Activated naive CD4-positive, alpha-beta T cell treated with anti-CD3 and anti-CD28 coated beads for 36 hours (primary cell): Measurements from ENCODE around the gene MIF4GD. TPM values are rescaled to one million over a fixed set of nuclear protein-coding genes. Genes with fewer than 3 reads are reported as not detected.

ENCODE experiments used
- CTCF ChIA-PET: fragments of 350-600 bp; sonication (Branson Sonifier 250); formaldehyde crosslinking; loops from one replicate; lab custom pipeline; 2021; ENCODE audit warnings: antibody characterized with exemption; lab: Charles Lee
- DNase-seq: peaks from one replicate; pipeline ENCODE4 v3.0.0-alpha.2; 2020
- H3K27ac Mint-ChIP-seq: one replicate; pipeline ENCODE4 v1.8.0; 2021; ENCODE audit warnings: mild to moderate bottlenecking, mixed read lengths
- H3K27me3 Mint-ChIP-seq: one replicate; pipeline ENCODE4 v1.8.0; 2021; ENCODE audit warnings: low read depth, mixed read lengths
- H3K36me3 Mint-ChIP-seq: one replicate; pipeline ENCODE4 v1.8.0; 2021; ENCODE audit warnings: low read depth, mixed read lengths
- H3K4me1 Mint-ChIP-seq: one replicate; pipeline ENCODE4 v1.8.0; 2021; ENCODE audit warnings: low read depth, mixed read lengths
- H3K4me3 Mint-ChIP-seq: one replicate; pipeline ENCODE4 v1.8.0; 2021; ENCODE audit warnings: mild to moderate bottlenecking, moderate library complexity, mixed read lengths
- H3K9me3 Mint-ChIP-seq: one replicate; pipeline ENCODE4 v1.8.0; 2021; ENCODE audit warnings: mixed read lengths
- intact Hi-C: fragments of 100-400 bp; cut with micrococcal nuclease; formaldehyde crosslinking; loops from one replicate; pipeline ENCODE4 v1.15.1; 2023
- total RNA-seq, 2 experiments: library from RNA; stranded (reverse); gene quantifications; one replicate each; pipeline ENCODE4 v1.2.3, GENCODE V29; 2021

Gene MIF4GD
- total RNA-seq, 2 experiments from 2014 or later = 43.4 to 45.3 TPM

DNA sequence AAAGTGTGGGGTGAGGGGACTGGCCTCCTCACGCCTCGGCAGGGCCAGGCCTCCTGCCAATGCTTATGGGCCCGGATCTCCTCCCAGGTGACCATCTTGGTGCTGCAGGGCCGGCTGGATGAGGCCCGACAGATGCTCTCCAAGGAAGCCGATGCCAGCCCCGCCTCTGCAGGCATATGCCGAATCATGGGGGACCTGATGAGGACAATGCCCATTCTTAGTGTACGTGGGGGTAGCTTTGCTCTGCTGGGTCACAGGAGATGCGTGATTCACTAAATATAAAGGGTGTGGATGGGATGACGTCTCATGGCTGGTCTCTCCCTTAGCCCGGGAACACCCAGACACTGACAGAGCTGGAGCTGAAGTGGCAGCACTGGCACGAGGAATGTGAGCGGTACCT lies 46.0 kb downstream of the MIF4GD start:
- Mint-ChIP-seq H3K4me3 (no peak overlapping the region), H3K27me3 (no peaks in the 10 kb centered on the region), H3K36me3 (peaks cover 31% of the 10 kb centered on the region), H3K9me3 (no peaks in the 10 kb centered on the region), H3K4me1 (peaks cover 8% of the 10 kb centered on the region), H3K27ac (no peak overlapping the region)
- DNase-seq = no peak
- intact Hi-C loops = no loop called here
- CTCF ChIA-PET = interaction anchor here (0.9 kb wide), 1 partner anchor 190 kb away, joined by 3 read pairs; no protein-coding TSS in a partner anchor

DNA sequence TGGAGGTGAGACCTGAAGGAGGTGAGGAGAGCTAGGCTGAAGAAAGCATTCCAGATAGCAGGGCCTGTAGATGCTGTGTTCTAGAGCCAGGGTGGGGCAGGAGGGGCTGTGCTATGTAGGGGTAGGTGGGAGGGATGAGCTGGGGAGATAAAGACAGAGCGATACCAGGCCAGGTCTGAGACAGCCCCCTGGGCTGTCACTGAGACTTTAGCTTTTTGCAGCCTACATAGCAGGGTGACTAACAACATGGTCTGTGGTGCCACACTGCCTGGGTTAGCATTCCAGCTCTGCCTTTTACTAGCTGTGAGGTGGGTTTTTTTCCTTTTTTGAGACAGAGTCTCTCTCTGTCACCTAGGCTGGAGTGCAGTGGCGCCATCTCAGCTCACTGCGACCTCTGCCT lies 51.2 kb downstream of the MIF4GD start:
- H3K36me3 Mint-ChIP-seq = peaks cover 40% of the 10 kb centered on the region

DNA sequence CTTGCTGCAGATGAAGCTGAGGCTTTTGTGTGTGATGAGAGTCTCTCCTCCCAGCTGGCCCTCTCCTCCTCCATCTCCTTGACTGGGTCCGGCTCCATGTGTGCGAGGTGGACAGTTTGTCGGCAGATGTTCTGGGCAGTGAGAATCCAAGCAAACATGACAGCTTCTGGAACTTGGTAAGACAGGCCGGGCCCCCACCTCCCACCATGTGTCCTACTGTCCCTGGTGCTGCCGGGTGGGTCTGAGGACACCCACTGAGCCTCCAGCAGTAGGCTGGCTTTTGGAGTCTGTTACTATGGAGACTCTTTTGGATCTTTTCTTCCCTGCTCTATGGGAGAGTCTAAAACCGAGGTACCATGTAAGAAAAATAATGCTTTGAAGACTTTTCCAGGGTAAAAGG lies 52.9 kb downstream of the MIF4GD start:
- no peaks in the 10 kb centered on the region for H3K9me3 Mint-ChIP-seq
- CTCF ChIA-PET = interaction anchor here (1.0 kb wide), 1 partner anchor 104 kb away, joined by 4 read pairs; no protein-coding TSS in a partner anchor
- no peaks in the 10 kb centered on the region for H3K4me1 Mint-ChIP-seq
- no peak overlapping the region for H3K27ac Mint-ChIP-seq
- H3K27me3 Mint-ChIP-seq = no peaks in the 10 kb centered on the region
- no peak for DNase-seq
- intact Hi-C loops = no loop called here
- no peak overlapping the region for H3K4me3 Mint-ChIP-seq
- peaks cover 39% of the 10 kb centered on the region for H3K36me3 Mint-ChIP-seq

More for the DNA sequence above, 51.2 kb downstream of the MIF4GD start:
- no peak overlapping the region for H3K27ac Mint-ChIP-seq
- H3K9me3 Mint-ChIP-seq = no peaks in the 10 kb centered on the region
- intact Hi-C loops = no loop called here
- CTCF ChIA-PET = interaction anchor here (1.1 to 1.7 kb wide), 2 partner anchors 18 kb away, joined by 3 to 8 read pairs; no protein-coding TSS in a partner anchor
- H3K4me1 Mint-ChIP-seq = no peaks in the 10 kb centered on the region
- no peaks in the 10 kb centered on the region for H3K27me3 Mint-ChIP-seq
- H3K4me3 Mint-ChIP-seq = no peak overlapping the region
- no peak for DNase-seq

Other genes with a start within 250 kb of the MIF4GD start
- 100 to 1,000 TPM; 227 to 249 TPM for gene ATP5PD, start 224.3 kb downstream of the MIF4GD start, total RNA-seq
- gene KCTD2, start 224.0 kb downstream of the MIF4GD start, total RNA-seq = 10 to 100 TPM; 18.7 to 20.8 TPM
- 1 to 10 TPM; 2.5 to 3.1 TPM for gene SLC16A5, start 183.3 kb downstream of the MIF4GD start, total RNA-seq
- 1 to 10 TPM; 3.8 to 4.9 TPM for gene ARMC7, start 161.3 kb downstream of the MIF4GD start, total RNA-seq
- gene NT5C, start 139.5 kb downstream of the MIF4GD start, total RNA-seq = 10 to 100 TPM; 49.7 to 55.2 TPM
- gene JPT1, start 116.7 kb downstream of the MIF4GD start, total RNA-seq = 100 to 1,000 TPM; 242 to 258 TPM
- gene SUMO2, start 88.3 kb downstream of the MIF4GD start, total RNA-seq = 100 to 1,000 TPM; 633 to 688 TPM
- 100 to 1,000 TPM; 112 to 116 TPM for gene NUP85, start 65.6 kb downstream of the MIF4GD start, total RNA-seq
- 10 to 100 TPM; 65.7 to 66.1 TPM for gene GGA3, start 9.6 kb downstream of the MIF4GD start, total RNA-seq
- 10 to 100 TPM; 73.3 to 78.3 TPM for gene MRPS7, start 9.4 kb downstream of the MIF4GD start, total RNA-seq
- gene SLC25A19, start 18.2 kb upstream of the MIF4GD start, total RNA-seq = 10 to 100 TPM; 47.5 to 48.4 TPM
- 100 to 1,000 TPM; 166 to 169 TPM for gene GRB2, start 134.4 kb upstream of the MIF4GD start, total RNA-seq
- 10 to 100 TPM; 50.4 to 53.5 TPM for gene TMEM94, start 185.4 kb upstream of the MIF4GD start, total RNA-seq
- 1 to 10 TPM; 1.0 to 1.1 TPM for gene CASKIN2, start 244.3 kb upstream of the MIF4GD start, total RNA-seq
- 10 to 100 TPM; 21.4 to 22.0 TPM for gene TSEN54, start 245.3 kb upstream of the MIF4GD start, total RNA-seq